Germinal center (tissue), 1 donor: ENCODE results near the gene C6orf141.
A peak's percentile ranks its signal among the peaks of the same experiment; 100 is the strongest.

Source experiments
- DNase-seq: peaks from one replicate; pipeline ENCODE4 v3.0.0; 2012; ENCODE audit warnings: mixed read lengths, low spot score

C6orf141 gene

DNA sequence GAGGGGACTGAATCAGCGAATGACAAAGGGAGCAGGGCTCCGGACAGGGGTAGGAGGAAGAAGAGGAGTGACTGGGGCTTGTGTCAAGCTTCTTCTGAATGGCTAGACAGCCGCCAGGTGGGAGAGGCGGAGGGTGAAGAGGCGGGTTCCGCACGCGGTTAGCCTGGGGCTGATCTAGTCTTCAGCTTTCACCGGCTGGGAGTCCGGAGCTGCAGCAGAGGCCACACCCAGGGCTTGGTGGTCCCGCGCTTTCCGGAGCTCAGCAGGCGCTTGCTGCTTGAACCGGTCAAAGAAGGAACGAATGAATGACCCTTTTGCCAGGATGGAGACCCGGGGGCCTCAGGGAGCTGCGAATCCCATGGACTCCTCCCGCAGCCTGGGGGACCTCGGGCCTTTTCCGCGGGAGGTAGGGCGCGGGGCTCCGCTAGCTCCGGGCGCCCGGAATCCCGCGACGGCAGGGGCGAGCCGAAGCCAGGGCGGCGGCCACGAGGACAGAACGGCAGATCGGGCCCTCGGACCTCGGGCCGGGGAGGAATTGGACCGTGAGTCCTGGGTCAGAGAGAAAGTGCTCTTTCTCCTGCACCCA lies at the start of gene C6orf141:
TSS of gene C6orf141 (plus strand) at position 177 of the 586 bp plus-strand sequence. CDS start at position 302, 125 bp downstream.
- no peak for DNase-seq

DNA sequence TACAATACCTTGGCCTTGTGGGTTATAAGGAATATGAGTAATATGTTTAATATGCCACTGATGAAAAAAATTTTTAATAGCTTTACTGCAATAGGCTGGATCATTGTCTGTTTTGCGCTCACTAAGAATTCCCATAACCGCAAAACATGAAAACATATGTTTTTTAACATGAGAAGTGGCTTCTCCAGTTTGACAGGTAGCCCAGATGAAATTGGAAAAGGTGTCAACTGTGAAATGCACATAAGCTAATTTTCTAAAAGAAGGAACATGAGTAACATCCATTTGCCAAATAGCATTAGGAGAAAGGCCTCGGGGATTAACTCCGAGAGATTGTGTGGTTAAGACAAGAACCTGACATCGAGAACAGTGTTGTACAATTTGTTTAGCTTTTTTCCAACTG lies 45.8 kb upstream of the C6orf141 start:
- DNase-seq = no peak

DNA sequence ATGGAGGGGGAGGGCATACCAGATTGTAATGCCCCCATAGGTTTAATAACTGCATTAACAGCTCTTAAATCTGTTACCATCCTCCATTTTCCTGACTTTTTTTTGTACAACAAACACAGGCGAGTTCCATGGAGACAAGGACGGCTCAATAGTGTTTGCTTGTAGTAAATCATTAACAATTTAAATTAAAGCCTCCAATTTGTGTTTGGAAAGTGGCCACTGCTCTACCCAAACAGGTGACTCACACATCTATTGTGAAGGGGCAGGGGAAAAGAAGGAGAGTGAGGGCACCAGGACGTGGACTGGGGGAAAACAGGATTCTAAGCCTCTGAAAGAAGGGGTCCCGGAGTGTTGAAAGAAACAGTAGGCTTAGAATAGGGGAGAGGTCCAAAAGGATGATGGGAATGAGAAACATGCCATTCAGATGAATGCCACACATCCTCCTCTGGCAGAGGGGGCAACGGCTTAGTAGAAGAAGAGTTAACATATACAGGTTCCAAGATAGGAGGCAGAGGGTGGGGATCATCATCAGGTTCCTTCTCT lies 43.8 kb upstream of the C6orf141 start:
- no peak for DNase-seq

DNA sequence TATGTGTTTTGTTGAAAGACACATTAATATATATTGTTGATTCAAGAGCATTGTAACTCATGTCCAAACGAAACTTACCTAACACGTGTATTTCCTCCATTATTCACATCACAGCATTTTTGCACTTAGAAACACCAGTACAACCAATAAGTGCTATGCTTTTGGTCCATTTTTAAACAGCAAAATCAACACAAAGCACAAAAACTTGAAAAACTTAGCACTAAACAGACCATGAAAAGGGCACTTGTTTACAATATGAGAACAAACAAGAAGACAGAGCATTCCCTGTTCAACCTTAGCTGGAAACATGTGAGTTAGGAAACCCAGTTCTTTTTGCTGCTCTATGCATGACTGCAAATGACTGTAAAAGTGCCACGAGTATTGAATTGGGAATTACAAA lies 41.1 kb upstream of the C6orf141 start:
- no peak for DNase-seq

DNA sequence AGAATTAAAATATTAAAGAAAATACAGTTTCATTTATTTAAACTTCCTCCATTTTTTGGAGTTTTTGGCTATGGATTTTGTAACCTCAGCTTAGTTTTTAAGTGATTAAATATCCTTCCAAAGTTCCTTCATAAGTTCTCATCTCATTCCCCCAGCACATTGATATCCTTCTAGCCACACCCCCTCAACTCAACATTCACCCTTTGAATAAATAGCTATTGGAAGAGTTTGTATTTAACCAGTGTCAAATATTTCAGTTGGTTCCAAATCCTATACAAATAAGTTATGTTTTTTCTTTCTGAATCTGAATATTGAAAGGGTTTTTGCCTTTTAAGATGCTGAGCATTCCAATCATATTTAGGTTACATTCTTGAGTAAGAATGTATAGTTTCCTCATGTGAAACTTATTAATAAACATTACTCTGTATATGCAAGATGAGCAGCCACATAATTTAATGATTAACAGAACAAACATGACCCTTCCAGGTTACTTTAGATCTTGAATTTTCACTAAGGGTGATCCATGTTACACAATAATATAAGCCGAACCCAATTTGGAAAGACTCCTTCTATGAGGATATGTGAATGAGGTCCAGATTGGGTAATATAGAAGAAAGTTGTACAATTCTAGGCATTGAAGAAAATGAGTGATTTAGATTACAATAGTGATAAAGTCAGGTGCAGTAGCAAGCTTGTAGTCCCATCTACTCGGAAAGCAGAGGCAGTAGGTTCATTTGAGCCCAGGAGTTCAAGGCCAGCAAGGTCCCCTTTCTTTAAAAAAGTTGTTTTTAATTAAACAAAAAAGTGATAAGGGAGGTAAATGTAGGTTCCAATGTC lies 37.1 kb upstream of the C6orf141 start:
- DNase-seq = no peak

DNA sequence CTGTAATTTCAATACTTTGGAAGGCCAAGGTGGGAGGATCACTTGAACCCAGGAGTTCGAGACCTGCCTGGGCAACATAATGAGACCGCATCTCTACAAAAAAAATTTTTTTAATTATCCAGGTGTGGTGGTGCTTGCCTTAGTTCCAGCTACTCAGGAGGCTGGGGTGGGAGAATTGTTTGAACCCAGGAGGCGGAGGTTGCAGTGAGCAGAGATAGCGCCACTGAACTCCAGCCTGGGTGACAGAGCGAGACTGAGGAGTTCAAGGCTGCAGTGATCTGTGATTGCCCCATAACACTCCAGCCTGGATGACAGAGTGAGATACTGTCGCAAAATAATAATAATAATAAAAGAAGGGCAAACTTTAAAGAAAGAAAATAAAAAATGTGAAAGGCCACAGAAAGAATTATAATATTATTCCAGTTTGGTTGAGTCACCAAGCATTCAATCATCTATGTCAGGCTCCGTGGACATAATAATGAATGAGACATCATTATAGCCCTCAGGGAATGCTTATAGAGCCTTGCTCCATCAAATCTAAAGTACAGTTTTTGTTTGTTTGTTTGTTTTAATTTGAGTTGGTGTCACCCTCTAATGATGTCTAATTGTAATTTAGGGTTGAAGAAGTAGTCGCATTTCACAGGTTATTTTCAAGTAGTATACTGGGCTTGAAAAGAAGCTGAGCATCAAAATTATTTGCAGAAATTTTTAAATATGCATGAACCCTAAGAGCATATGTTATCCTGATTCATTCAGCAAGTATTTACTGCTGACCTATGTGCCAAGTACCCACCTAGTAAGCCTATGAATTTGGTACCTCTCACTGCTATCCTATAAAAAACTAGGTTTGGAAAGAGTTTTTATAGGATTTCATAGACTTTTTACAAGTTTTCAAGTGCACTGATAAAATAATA lies 35.6 kb upstream of the C6orf141 start:
- no peak for DNase-seq

DNA sequence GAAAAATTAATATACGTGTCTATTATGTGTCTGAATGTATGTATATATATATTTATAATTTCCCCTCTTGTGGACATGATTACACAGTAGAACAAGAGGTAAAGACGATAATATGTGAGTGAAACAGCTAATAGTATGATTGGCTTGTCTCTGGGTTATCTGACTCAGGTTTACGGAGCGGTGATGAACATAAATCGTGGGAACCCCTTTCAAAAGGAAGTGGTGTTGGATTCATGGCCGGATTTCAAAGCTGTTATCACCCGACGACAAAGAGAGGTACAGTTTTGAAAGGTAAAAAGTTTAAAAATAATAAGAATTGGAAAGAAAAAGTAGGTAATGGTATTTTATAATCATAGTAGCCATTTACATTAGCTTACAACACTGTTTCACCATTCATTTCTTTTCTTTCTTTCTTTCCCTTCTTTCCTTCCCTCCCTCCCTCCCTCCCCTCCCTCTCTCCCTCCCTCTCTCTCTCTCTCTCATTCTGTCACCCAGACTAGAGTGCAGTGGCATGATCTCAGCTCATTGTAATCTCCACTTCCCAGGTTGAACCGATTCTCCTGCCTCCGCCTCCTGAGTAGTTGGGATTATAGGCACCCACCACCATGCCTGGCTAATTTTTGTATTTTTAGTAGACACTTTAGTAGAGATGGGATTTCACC lies 34.9 kb upstream of the C6orf141 start:
- no peak for DNase-seq

DNA sequence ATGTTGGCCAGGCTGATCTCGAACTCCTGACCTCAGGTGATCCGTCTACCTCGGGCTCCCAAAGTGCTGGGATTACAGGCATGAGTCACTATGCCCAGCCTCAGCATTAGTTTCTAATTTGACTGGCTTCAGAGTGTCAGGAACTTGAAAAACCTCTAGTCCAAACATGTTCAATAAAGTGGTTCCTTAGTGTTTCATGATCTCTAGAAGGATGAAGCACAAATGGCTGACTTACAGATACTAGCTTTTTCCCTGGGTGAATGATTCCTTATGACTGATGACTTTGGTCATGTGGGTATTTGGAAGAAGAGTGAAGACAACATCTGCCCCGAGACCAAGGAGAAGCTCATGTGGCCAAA lies 34.3 kb upstream of the C6orf141 start:
- no peak for DNase-seq

DNA sequence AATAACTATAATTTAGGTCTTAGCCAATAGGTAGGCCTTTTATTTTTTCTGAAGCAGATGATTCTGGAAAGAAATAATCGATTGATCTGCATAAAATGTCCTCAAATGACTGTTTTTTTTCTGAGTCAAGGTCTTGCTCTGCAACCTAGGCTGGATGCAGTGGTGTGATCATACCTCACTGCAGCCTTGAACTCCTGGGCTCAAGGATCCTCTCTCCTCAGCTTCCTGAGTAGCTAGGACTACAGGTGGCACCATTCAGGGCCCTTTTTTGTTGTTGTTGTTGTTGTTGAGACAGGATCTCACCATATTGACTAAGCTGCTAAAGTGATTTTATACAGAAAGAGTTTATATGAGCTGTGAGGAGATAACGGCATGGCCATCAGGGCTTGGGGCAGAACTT lies 32.5 kb upstream of the C6orf141 start:
- DNase-seq = no peak

DNA sequence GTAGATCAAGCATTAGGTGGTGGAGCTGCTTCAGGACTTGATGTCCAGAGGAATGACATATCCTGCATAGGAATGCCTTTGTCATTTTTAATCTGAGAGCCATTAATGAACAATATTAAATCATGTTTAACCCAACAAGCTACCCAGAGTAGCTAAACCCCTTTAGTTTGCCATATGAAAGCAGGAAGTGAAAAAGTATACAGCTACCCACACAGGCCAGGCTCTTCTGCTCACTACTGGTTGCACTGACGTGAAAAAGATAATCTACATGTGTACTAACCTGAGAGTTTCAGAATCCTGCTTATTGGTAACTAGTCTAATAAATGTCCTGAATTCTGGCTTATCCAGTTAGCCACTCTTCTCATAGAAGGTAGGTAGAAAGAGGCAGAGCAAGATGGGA lies 30.8 kb upstream of the C6orf141 start:
- DNase-seq = no peak

DNA sequence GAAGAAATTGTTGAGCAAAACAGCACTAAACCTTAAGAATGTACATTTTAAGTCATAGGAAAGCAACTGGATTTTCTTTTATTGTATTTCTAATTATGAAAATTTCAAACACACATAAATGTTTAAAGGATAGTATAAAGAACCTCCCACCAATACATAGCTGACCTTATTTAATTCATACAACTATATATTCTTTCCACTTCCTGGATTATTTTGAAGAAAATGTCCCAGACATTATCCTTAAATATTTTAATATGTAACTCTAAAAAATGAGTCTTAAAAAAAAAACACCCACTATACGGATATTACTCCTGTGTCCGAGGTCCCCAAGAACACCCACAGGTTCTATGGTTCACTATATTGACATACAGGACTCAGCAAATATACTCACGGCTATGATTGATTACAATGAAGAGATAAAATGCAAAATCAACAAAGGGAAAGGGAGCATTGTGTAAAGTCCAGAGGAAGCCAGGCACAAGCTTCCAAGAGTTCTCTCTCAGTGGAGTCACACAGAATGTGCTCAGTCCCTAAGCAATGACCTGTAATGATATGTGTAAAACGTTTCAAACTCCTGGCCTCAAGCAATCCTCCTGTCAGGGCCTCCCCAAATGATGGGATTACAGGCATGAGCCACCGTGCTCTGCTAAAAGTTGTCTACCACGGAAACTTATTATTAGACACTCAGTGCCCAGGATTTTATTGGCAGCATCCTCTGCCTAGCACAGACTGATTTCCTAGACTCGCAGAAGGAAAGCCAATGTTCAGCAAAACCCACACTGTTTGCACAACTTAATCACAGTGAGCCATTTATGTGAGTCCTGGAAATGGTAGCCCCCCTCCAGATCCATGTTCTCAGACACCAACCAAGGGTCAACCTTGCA lies 27.5 kb upstream of the C6orf141 start:
- no peak for DNase-seq

DNA sequence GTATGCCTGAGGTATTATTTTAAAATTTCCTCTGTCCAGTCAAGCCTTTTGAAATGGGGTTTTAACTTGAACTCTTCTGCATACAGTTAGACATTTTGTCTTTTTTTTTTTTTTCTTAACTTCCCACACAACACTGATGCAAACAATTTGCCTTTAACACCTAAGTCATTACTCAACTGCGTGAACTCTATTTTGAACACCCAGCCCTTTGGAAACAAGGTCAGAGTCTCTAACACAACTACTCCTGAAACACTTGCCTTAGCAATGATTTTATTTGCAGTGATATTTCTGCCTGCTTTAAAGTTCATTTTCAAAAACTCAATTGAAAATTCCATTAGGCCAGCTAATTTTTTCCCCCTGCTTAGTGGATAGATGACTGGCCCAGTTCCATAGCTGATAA lies 26.6 kb upstream of the C6orf141 start:
- no peak for DNase-seq

DNA sequence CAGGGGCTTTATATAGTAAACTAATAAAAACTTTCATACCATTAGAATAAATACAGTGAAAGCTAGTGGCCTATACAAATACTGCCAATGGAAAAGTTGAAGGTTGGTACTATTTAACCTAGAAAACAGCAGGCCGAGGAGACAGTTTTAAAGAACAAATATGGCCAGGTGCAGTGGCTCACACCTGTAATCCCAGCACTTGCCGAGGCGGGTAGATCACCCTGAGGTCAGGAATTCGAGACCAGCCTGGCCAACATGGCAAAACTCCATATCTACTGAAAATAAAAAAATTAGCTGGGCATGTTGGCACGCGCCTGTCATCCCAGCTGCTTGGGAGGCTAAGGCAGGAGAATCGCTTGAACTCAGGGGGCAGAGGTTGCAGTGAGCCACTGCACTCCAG lies 25.9 kb upstream of the C6orf141 start:
- no peak for DNase-seq

DNA sequence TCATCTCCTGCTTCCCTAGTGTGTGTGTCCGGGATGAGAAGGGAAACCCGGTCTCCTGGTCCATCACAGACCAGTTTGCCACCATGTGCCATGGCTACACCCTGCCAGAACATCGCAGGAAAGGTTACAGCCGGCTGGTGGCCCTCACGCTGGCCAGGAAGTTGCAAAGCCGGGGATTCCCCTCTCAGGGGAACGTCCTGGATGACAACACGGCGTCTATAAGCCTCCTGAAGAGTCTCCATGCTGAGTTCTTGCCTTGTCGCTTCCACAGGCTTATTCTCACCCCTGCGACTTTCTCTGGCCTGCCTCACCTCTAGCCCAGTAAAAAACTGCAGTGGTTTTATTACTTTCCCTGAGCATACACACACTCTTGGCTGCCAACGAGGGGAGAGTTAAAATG lies 23.9 kb upstream of the C6orf141 start:
- DNase-seq = no peak

DNA sequence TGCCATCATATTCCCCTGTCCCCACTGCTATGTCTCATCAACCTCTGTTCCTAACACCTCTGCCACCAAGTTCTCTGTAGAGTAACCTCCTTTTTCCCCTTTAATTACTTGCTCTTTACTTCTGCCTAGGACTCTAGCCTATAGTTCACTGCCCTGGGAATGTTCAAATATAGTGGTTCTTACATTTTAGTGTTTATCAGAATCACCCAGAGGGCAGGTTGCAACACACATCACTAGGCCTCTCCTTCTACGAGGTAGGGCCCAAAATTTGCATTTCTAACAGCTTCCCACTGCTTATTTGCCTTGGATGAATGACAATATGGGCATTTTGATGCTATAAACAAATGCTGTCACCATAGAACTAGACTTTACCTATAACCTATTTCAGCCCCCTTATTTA lies 23.1 kb upstream of the C6orf141 start:
- DNase-seq = no peak

DNA sequence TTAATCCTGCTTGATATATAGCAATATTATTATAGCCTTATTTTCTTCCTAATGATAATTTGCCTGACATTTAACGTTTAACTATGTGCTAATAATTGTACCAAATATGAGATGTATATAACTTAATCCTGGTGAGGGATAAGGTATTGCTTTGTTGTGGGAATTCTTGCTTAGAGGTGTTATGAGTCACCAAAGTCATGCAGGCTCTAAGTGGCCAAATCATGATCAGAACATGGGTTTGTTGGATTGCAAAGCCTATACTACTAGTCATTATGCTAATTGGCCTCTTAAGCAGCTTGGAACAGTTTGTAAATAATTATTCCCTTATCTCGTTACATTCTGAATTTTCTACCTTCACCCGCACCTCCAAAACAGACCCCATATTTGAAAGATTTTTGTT lies 21.9 kb upstream of the C6orf141 start:
- DNase-seq = no peak

DNA sequence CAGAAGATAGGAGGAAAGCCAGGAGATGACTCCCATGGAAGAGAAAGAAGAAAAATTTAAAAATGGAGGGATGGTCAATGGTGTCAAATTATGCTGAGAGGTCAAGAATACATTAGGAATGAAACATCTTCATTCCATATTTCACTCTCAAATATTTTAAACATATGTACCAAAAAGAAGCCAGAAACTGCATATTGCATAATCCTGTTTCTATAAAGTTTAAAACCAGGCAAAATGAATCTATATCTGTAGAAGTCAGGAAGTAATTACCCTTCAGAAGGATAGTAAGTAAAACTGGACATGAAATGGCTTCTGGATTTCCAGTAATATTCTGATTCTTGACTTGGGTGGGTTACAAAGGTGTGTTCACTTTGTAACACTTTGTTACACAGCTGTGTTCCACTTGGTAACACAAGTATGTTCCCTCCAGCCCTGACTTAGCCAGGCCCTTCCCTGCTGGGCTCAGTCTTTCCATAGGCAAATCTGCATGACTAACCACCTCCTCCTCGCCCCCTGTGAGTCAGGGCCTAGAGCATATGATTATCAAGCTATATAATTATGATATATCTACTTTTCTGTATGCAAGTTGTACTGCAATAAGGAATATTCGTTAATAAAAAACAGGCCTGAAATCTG lies 20.2 kb upstream of the C6orf141 start:
- no peak for DNase-seq

DNA sequence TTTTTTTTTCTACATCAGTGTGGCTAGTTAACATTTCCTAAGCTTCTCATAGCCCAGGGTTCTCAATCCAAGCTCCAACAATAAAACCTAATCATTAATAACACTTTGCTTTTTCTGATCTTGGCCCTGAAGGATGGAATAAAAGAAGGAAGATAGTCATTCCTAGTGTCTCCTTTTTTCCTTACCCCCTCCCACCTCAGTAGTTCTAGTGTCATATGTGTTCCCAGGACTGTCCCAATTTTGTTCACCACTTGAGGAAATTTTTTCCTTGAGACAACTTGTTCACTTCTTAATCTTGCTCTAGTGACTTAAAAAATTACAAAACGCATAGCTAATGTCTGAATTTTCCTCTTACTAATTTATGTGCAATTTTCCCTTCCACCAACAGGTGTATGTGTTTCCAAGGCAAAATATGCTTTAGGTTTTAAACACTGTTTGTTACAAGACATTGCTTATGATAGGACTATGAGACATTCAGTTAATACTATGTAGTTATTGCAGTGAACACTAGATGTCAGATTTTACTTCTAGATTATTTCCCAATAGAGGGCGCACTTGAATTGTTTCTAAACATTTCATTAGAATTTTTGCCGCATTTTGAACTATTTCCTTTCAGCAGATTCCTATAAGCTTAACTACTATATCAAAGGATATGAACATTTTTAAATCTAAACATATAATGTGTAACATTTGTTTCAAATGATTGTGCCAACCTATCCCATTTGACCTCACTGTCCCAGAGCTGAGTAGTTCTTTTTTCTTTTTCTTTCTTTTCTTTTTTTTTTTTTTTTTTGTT lies 18.5 kb upstream of the C6orf141 start:
- peak; percentile 37 for DNase-seq

DNA sequence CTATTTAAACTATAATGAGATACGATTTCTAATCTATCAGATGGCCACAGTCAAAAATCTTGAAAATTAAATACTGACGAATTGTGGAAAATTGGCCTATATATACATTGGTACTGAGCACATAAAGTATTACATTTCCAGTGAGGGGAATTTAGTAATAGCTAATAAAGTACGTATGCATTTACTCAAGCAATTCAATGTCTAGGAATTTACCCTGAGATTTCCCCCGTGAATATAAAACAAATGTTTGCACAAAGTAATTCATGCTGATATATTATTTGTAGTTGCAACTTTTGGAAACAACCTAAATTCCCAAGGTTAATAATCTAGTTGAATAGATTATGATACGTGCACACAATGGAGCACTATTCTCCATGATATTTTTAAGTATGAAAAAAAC lies 14.7 kb upstream of the C6orf141 start:
- DNase-seq = no peak

DNA sequence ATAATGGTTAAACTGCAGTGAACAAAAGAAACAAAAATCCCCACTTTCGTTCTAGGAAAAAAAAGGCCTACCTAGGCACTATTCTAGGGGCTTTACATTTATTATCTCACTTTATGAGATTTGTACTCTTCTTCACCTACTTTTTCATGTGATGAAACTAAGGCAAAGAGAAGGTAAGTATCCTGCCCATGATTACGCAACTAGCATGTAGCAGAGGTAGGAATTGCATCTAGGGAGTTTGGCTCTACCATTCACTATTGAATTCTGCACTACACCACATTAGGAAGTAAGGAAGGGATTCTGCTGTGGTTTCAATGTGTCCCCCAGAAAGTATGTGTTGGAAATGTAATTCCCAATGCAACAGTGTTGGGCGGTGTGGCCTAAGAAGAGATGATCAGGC lies 11.4 kb upstream of the C6orf141 start:
- DNase-seq = no peak
